G401 (cell line): ENCODE results near the gene ERBB2. TPM values are rescaled to one million over a fixed set of nuclear protein-coding genes. Genes with fewer than 3 reads are reported as not detected.

Experiments used
- DNase-seq: peaks from one replicate; pipeline ENCODE4 v3.0.0-alpha.2; 2015; ENCODE audit warnings: low spot score
- in situ Hi-C: cut with HindIII; loops from 2 replicates; pipeline ENCODE4 v1.10.0; 2016; ENCODE audit warnings: low sequenced_read_pairs, mixed read lengths
- total RNA-seq: library from RNA; depleted of rRNA; stranded (reverse); fragments of >200 nt; shearing (Covaris generic); gene quantifications from 2 replicates; pipeline ENCODE4 v1.2.3, GENCODE V29; 2014; rRNA removed

The ERBB2 gene
- total RNA-seq, 1 experiment from 2014 or later = 44.7 TPM

DNA sequence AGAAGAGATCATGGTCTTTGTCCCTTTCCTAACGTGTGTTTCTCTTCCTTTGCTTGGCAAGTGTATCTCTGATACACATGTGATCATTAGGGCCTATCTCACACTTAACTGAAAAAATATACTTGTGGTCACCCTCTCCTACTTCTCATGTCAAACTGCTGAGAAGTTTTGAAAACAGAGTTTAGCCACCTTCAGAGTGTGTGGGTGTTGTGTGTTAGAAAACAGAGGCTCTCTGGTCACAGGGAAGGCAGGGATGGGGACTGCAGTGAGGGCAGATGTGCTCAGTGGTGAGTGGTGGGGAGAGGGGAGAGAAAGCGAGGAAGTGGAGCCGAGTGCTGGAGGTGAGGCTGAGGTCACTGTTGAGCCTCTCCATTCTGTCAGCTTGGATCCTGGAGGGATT lies 67.3 kb downstream of the ERBB2 start:
- in situ Hi-C loops = no loop called here
- no peak for DNase-seq

DNA sequence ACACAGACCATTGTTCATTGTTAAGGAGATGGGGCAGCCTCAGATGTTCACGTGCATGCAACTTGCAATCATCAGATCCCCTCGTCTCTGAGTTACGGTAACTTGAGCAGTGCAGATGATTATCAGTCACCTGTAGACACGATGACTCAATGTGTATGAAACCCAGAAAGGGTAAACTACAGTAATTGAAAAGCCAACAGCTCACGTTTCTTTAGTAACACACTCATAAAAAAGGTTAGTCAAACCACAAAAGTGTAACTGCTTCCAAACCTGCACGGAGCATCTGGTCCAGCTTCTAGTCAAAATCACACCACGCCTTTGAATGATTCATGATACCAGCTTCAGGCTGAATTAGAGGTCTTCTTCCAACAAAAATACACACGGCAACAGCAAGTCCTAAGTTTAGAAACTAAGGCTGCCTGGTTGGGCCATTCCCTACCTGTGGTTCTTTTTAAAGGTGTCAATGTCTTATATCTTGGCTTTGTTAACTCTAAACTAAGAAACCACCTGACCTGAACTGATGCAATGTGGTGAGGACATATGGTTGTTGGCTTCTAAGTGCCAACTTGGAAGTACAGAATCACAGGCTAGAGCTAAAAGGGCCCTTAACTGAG lies 70.2 kb downstream of the ERBB2 start:
- no peak for DNase-seq
- in situ Hi-C loops = no loop called here

DNA sequence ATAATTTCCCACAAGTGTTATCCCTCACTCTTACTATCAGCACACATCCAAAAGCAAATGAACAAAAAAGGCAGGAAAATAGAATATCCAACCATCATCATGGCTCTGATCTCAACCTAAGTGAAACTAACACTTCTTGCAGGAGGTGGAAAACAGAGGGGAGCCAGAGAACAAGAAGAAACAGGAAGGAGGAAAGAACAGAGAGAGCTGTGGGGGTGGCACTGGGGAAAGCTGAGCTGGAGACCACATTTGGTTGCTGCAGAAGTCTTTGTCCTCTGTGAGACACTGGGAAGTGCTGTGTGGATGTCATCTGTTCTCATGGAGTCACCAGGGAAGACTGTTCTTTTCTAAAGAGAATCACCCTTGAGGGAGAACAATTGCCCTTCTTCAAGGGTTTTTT lies 72.6 kb downstream of the ERBB2 start:
- in situ Hi-C loops = no loop called here
- no peak for DNase-seq

DNA sequence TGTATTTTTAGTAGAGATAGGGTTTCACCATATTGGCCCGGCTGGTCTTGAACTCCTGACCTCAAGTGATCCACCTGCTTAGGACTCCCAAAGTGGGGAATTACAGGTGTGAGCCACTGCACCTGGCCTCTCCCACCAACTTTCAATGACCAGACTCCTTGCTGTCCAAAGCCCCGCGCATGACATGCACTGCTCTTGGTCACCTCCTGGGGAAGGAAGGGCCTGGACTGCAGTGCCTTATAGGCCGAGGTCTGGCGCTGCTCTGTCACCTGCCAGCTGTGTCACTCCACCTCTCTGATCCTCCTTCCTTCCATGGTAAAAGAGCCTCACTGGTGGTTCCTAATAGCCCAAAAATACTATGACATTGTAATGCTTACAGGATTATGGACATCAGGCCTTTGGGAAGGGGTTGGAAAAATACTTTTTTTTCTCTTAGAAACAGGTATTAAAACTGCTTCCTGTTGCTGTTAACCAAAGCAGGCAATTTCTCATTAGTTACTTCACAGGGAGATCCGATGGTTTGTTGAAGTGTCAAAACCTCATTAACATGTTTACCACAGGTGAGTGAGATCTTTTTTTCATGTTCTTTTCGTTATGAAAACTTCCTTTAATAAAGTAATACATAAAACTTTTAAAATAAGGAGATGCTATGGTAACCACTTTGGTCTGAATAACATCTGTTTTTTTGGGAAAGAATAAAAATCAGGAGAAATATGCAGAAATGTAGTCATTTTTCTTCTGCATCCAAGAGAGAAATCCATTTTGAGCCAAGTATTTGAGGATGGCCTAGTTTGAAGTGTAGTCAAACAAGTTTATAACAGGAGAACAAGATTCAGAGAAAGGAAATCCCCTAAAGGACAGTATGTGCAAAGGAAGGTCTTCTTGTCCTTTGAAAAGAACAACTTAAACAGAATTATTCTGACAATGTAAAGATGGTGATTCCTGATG lies 73.4 kb downstream of the ERBB2 start:
- DNase-seq = no peak
- in situ Hi-C loops = no loop called here

DNA sequence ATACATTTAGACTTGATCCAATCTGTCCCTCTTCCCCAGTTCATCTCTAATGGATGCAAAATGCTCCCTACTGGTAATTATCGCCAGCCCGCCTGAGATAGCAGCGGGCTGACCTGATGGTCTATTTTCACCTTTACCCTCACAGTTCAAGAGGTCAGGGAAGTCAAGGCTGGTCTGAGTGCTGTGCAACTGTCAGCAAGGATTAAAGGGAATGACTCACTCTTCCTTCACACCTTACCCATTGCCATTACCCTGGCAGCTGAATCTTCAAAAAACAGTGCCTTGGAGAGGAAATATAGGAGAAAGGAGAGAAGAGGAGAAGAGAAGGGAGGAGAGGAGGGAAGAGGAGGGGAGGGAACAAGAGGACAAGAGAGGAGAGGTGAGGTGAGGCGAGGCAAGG lies 74.2 kb downstream of the ERBB2 start:
- in situ Hi-C loops = no loop called here

DNA sequence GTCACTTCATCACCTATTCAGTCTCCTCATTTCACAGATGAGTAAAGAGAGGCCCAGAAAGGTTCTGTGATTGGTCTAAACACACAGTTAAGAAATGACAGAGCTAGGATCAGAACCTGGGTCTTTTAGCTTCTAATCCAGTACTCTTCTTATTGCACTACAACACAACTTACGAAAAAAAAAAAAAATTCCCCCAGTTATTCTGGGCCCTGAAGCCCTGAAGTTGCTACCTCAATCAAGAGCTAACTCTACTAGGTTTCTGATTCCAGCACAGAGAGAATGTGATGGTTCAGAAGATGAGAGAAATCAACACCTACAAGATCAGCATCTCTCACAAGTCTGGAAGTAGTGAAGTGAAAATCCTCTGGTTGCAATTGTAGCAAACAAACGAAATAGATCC lies 75.2 kb downstream of the ERBB2 start:
- DNase-seq = no peak
- in situ Hi-C loops = no loop called here

More for the DNA sequence above, 74.2 kb downstream of the ERBB2 start:
- no peak for DNase-seq

DNA sequence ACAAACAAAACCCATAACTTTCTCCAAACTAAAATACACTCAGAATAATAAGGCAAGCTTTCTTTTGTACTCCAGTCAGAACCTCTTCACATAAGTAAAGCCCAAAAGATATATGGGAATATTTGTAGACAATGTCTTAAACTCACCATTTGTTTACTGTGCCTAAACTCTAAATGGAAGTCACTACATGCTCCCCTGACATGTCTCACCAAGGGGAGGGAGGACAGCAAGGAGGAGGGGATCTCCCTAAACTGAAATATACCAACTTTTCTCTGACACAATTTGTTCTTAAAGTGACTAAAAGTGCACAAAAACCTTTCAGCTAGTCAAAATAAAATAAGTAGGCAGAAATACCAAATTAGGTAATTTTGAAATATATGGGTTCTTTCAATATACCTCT lies 76.4 kb downstream of the ERBB2 start:
- no peak for DNase-seq
- in situ Hi-C loops = no loop called here

DNA sequence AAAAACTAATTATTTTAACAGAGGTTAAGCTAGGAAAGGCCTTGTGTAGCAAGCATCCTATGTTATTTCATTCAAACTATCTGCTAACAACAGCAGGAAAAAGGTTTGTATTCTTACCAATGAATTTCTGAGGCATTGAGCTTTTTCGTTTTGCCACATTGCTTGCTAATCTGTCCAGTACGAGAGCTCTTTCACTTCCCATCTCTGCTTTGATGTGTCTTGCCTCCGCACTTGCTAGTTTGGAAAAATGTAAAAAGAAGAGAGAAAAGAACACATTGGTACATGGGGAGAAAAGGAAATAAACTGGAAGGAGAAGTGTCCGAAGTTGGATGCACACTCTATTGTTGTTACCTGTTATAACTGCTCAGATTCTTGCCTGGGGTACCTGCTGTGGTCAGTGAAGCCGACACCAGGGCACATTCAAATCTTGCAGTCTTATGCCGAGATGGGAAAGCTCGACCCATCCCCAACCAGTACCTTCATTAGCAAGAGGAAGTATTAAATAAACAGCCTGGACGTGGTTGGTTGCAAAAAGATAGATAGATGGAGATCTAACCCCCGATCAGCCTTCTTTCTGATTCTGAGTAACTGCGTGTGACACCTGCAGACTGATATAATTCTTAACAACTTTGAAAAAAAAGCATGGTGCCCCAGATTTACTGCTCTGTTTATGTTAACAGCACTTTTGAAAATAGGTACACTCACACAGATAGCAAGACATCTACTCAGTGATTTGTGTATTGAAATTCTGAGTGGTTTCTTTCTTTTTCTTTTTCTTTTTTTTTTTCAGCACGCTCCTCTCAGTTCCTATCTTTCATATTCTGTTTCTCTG lies 77.9 kb downstream of the ERBB2 start:
- no peak for DNase-seq
- in situ Hi-C loops = no loop called here

Other genes starting within 250 kb of the ERBB2 start
- 22.0 and 22.5 TPM in 2 replicates for gene MED1, start 248.8 kb upstream of the ERBB2 start, total RNA-seq
- 19.1 and 28.5 TPM in 2 replicates for gene CDK12, start 238.6 kb upstream of the ERBB2 start, total RNA-seq
- not detected in 2 replicates for gene NEUROD2, start 92.1 kb upstream of the ERBB2 start, total RNA-seq
- gene PPP1R1B, start 73.1 kb upstream of the ERBB2 start, total RNA-seq = 3.4 and 8.6 TPM in 2 replicates
- gene STARD3, start 62.9 kb upstream of the ERBB2 start, total RNA-seq = 30.8 and 45.5 TPM in 2 replicates
- gene TCAP, start 34.7 kb upstream of the ERBB2 start, total RNA-seq = 0.43 and 0.44 TPM in 2 replicates
- gene PNMT, start 31.6 kb upstream of the ERBB2 start, total RNA-seq = not detected in 2 replicates
- 10.3 and 13.5 TPM in 2 replicates for gene PGAP3, start 12.0 kb upstream of the ERBB2 start, total RNA-seq
- gene MIEN1, start 30.5 kb downstream of the ERBB2 start, total RNA-seq = 28.0 and 61.8 TPM in 2 replicates
- gene GRB7, start 37.9 kb downstream of the ERBB2 start, total RNA-seq = 1.7 and 2.0 TPM in 2 replicates
- not detected in 2 replicates for gene IKZF3, start 164.2 kb downstream of the ERBB2 start, total RNA-seq
- gene ZPBP2, start 168.1 kb downstream of the ERBB2 start, total RNA-seq = not detected in 2 replicates
- 0.24 and 1.9 TPM in 2 replicates for gene GSDMB, start 218.6 kb downstream of the ERBB2 start, total RNA-seq
- 37.8 and 40.4 TPM in 2 replicates for gene ORMDL3, start 227.5 kb downstream of the ERBB2 start, total RNA-seq
- gene LRRC3C, start 227.7 kb downstream of the ERBB2 start, total RNA-seq = not detected in 2 replicates